LNCaP clone FGC (cell line): Measurements from ENCODE around the gene BRF1.
"Not testable (repeated sequence)": the region's sequence is repeated elsewhere in the genome, so short reads cannot be mapped to it uniquely, and the experiment has no call there.

Source experiments
- DNase-seq: peaks from one replicate; pipeline ENCODE4 v3.0.0-alpha.2; 2011; ENCODE audit warnings: low read depth
- H3K4me3 ChIP-seq: 2 replicates; pipeline ENCODE4 v1.5.1; 2011; ENCODE audit warnings: mild to moderate bottlenecking, low read depth, low read length, control low read depth
- TF ChIP-seq, protein P1 (sequence below): IDR thresholded peaks from 2 replicates; pipeline ENCODE4 v1.5.1; 2012; ENCODE audit warnings: mild to moderate bottlenecking; ENCODE audit not compliant: control insufficient read depth, insufficient read depth; ENCODE audit errors: extremely low read depth

BRF1 gene

GRCh38 chr14:105307052-105307727 lies 6.4 kb upstream of the BRF1 start:
- DNase-seq = no peak
- no peak overlapping the region for H3K4me3 ChIP-seq
- TF ChIP-seq, protein P1, sequence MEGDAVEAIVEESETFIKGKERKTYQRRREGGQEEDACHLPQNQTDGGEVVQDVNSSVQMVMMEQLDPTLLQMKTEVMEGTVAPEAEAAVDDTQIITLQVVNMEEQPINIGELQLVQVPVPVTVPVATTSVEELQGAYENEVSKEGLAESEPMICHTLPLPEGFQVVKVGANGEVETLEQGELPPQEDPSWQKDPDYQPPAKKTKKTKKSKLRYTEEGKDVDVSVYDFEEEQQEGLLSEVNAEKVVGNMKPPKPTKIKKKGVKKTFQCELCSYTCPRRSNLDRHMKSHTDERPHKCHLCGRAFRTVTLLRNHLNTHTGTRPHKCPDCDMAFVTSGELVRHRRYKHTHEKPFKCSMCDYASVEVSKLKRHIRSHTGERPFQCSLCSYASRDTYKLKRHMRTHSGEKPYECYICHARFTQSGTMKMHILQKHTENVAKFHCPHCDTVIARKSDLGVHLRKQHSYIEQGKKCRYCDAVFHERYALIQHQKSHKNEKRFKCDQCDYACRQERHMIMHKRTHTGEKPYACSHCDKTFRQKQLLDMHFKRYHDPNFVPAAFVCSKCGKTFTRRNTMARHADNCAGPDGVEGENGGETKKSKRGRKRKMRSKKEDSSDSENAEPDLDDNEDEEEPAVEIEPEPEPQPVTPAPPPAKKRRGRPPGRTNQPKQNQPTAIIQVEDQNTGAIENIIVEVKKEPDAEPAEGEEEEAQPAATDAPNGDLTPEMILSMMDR = no peak

GRCh38 chr14:105305791-105306190 lies 5.0 kb upstream of the BRF1 start:
- TF ChIP-seq, protein P1 = no peak
- H3K4me3 ChIP-seq = no peak overlapping the region
- DNase-seq = no peak

DNA sequence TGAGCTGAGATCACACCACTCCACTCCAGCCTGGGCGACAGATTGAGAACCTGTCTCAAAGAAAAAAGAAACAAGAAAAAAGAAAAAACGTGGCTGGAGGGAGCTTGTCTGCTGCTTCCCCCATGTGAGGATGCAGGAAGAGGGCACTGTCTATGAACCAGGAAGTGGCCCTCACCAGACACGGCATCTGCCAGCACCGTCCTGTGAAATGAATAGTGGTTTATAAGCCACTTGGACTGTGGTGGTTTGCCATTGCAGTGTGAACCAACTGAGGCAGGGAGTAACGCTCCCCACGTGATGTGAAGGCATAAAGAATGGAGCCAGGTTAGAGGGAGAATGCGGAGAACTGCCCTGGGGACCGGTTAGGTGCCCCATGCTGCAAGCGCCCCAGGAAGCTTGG lies 4.5 kb upstream of the BRF1 start:
- no peak overlapping the region for H3K4me3 ChIP-seq
- DNase-seq = no peak
- TF ChIP-seq, protein P1 = no peak

GRCh38 chr14:105304565-105304964 lies 3.8 kb upstream of the BRF1 start:
- TF ChIP-seq, protein P1 = no peak
- no peak overlapping the region for H3K4me3 ChIP-seq
- DNase-seq = no peak

DNA sequence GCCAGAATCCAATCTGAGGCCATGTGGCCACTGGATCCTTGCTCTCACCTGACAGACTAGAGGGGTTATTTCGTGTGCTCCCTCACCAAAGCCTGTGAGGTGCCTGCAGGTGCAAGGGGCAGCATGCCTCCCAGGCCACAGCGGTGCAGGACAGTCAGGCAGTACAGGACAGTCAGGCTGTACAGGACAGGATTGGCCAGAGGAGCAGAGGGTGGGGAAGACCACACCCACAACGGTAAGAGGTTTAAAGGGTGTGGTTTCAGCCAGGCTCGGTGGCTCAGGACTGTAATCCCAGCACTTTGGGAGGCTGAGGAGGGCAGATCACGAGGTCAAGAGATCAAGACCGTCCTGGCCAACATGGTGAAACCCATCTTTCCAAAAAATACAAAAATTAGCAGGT lies 3.1 kb upstream of the BRF1 start:
- no peak overlapping the region for H3K4me3 ChIP-seq
- TF ChIP-seq, protein P1 = no peak
- DNase-seq = no peak

DNA sequence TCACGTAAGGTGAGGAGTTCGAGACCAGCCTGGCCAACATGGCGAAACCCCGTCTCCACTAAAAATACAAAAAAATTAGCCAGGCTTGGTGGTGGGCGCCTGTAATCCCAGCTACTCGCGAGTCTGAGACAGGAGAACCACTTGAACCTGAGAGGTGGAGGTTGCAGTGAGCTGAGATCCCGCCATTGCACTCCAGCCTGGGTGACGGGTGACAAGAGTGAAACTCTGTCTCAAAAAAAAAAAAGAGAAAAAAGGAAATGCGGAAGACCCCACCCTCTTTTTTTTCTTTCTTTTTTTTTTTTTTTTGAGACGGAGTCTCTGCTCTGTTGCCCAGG lies 1.1 kb upstream of the BRF1 start:
- DNase-seq, H3K4me3 ChIP-seq: not testable (repeated sequence)

- DNase-seq = peak; percentile 62
- TF ChIP-seq, protein P1 = no peak
These were observed 508 bp upstream of the BRF1 start for GRCh38 chr14:105301103-105301914.

More at GRCh38 chr14:105301103-105301914, 508 bp upstream of the BRF1 start:
- H3K4me3 ChIP-seq = peak overlapping the region; percentile 85
